Loucy (cell line): ENCODE results near the gene METAP2.

Source experiments
- H2AFZ ChIP-seq: fragments of 200-600 bp; sonication (generic); 2 replicates; pipeline ENCODE4 v1.6.0; 2016; ENCODE audit warnings: antibody characterized with exemption, mild to moderate bottlenecking, low read length, moderate library complexity
- H3F3A ChIP-seq: fragments of 200-600 bp; 2 replicates; pipeline ENCODE4 v1.6.0; 2016; ENCODE audit warnings: antibody characterized with exemption, low read depth, mild to moderate bottlenecking
- H3K27me3 ChIP-seq: fragments of 200-600 bp; sonication (generic); 2 replicates; pipeline ENCODE4 v1.6.1; 2014; ENCODE audit warnings: low read length, mild to moderate bottlenecking; ENCODE audit not compliant: insufficient read depth, poor library complexity, severe bottlenecking
- H3K36me3 ChIP-seq: fragments of 200-600 bp; sonication (generic); 2 replicates; pipeline ENCODE4 v1.6.1; 2016; ENCODE audit warnings: low read length; ENCODE audit not compliant: insufficient read depth
- H3K4me1 ChIP-seq: fragments of 200-600 bp; sonication (generic); 2 replicates; pipeline ENCODE4 v1.5.1; 2014; ENCODE audit warnings: low read length, mild to moderate bottlenecking; ENCODE audit not compliant: insufficient read depth, poor library complexity, severe bottlenecking
- H3K4me2 ChIP-seq: fragments of 200-600 bp; sonication (generic); 2 replicates; pipeline ENCODE4 v1.6.0; 2014; ENCODE audit warnings: antibody characterized with exemption, low read length, low read depth, mild to moderate bottlenecking; ENCODE audit not compliant: poor library complexity, severe bottlenecking
- H3K4me3 ChIP-seq: fragments of 200-600 bp; sonication (generic); 2 replicates; pipeline ENCODE4 v1.5.1; 2014; ENCODE audit warnings: low read length, mild to moderate bottlenecking, mixed read lengths; ENCODE audit not compliant: poor library complexity, severe bottlenecking
- H3K79me2 ChIP-seq: fragments of 200-600 bp; sonication (generic); 2 replicates; pipeline ENCODE4 v1.6.1; 2014; ENCODE audit warnings: low read length; ENCODE audit not compliant: insufficient read depth
- H3K9ac ChIP-seq: fragments of 200-600 bp; sonication (generic); 2 replicates; pipeline ENCODE4 v1.6.0; 2014; ENCODE audit warnings: mild to moderate bottlenecking, low read depth, low read length, moderate library complexity; ENCODE audit not compliant: poor library complexity, severe bottlenecking
- H3K9me2 ChIP-seq: fragments of 200-600 bp; sonication (generic); replicated peaks from 2 replicates; pipeline ENCODE4 v1.6.1; 2016; ENCODE audit warnings: low read depth, low read length, mixed read lengths
- H3K9me3 ChIP-seq: fragments of 200-600 bp; sonication (generic); 2 replicates; pipeline ENCODE4 v1.6.1; 2014; ENCODE audit warnings: mild to moderate bottlenecking, antibody characterized with exemption, low read length, low read depth; ENCODE audit not compliant: insufficient read depth
- H4K20me1 ChIP-seq: fragments of 200-600 bp; sonication (generic); 2 replicates; pipeline ENCODE4 v1.6.0; 2014; ENCODE audit warnings: antibody characterized with exemption, low read length, mild to moderate bottlenecking; ENCODE audit not compliant: insufficient read depth, poor library complexity, severe bottlenecking
- EZH2phosphoT487 ChIP-seq: fragments of 200-600 bp; IDR thresholded peaks from 2 replicates; pipeline ENCODE4 v1.6.1; 2018; ENCODE audit warnings: antibody characterized with exemption, mild to moderate bottlenecking, moderate library complexity, borderline replicate concordance
- TF ChIP-seq, protein P1 (sequence below): fragments of 200-600 bp; sonication (generic); conservative IDR thresholded peaks from 2 replicates; pipeline ENCODE4 v1.5.1; 2014; ENCODE audit warnings: mild to moderate bottlenecking, antibody characterized with exemption, low read length

The METAP2 gene

DNA sequence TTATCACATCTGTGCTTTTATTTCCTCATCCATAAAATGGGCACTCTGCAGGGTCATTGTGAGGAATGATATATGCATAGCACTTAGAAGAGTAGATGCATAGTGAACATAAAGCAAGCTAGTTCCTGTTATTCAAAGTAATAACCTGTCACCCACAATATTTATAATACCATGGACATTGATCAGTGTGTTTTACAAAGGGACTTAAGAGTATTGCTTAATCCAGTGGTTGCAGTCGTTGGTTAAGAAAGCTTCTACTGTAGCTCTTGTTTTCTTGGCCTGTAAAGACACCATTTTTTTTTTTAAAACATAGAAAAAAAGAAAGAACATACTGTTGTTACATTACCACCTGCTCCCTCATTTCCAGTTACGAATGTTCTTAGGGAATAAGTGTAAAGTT, 13.1 kb downstream of the METAP2 start:
- TF ChIP-seq, protein P1, sequence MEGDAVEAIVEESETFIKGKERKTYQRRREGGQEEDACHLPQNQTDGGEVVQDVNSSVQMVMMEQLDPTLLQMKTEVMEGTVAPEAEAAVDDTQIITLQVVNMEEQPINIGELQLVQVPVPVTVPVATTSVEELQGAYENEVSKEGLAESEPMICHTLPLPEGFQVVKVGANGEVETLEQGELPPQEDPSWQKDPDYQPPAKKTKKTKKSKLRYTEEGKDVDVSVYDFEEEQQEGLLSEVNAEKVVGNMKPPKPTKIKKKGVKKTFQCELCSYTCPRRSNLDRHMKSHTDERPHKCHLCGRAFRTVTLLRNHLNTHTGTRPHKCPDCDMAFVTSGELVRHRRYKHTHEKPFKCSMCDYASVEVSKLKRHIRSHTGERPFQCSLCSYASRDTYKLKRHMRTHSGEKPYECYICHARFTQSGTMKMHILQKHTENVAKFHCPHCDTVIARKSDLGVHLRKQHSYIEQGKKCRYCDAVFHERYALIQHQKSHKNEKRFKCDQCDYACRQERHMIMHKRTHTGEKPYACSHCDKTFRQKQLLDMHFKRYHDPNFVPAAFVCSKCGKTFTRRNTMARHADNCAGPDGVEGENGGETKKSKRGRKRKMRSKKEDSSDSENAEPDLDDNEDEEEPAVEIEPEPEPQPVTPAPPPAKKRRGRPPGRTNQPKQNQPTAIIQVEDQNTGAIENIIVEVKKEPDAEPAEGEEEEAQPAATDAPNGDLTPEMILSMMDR: no peak
- TF ChIP-seq EZH2phosphoT487: no peak
- Histone ChIP-seq H4K20me1 (peaks cover 10% of the 10 kb centered on the region), H3K9ac (no peak overlapping the region), H3K4me2 (no peak overlapping the region), H3F3A (no peaks in the 10 kb centered on the region), H3K4me1 (no peaks in the 10 kb centered on the region), H3K9me3 (no peaks in the 10 kb centered on the region), H3K79me2 (peaks cover 24% of the 10 kb centered on the region), H2AFZ (no peak overlapping the region), H3K27me3 (no peaks in the 10 kb centered on the region), H3K4me3 (no peak overlapping the region), H3K9me2 (no peaks in the 10 kb centered on the region), H3K36me3 (peaks cover 69% of the 10 kb centered on the region)

- peaks cover 80% of the 10 kb centered on the region for H3K36me3 ChIP-seq
- H3K27me3 ChIP-seq: no peaks in the 10 kb centered on the region
- H3K79me2 ChIP-seq: peaks cover 12% of the 10 kb centered on the region; the same call in 1 of the 2 replicates
- TF ChIP-seq, protein P1: no peak
- TF ChIP-seq EZH2phosphoT487: no peak
- H2AFZ ChIP-seq: no peak overlapping the region
- H3K9me2 ChIP-seq: no peaks in the 10 kb centered on the region
- H3K9me3 ChIP-seq: no peaks in the 10 kb centered on the region
- H3K4me2 ChIP-seq: no peak overlapping the region
- no peak overlapping the region for H3K4me3 ChIP-seq
- no peaks in the 10 kb centered on the region for H4K20me1 ChIP-seq
- no peak overlapping the region for H3K9ac ChIP-seq
- H3K4me1 ChIP-seq: no peaks in the 10 kb centered on the region
- no peaks in the 10 kb centered on the region for H3F3A ChIP-seq
Measured at GRCh38 chr12:95492462-95492861, 18.5 kb downstream of the METAP2 start.

GRCh38 chr12:95494888-95495287, 20.9 kb downstream of the METAP2 start:
- Histone ChIP-seq H3F3A (no peaks in the 10 kb centered on the region), H3K9ac (no peak overlapping the region), H3K4me1 (no peaks in the 10 kb centered on the region), H3K27me3 (no peaks in the 10 kb centered on the region), H3K9me2 (no peaks in the 10 kb centered on the region), H4K20me1 (no peaks in the 10 kb centered on the region), H3K36me3 (peaks cover 81% of the 10 kb centered on the region), H2AFZ (no peak overlapping the region), H3K4me2 (no peak overlapping the region), H3K79me2 (peaks cover 12% of the 10 kb centered on the region; the same call in 1 of the 2 replicates), H3K9me3 (no peaks in the 10 kb centered on the region), H3K4me3 (no peak overlapping the region)
- no peak for TF ChIP-seq EZH2phosphoT487
- TF ChIP-seq, protein P1: no peak
